ENCODE data around the gene DGLUCY. TPM values are rescaled to one million over a fixed set of nuclear protein-coding genes. Genes with fewer than 3 reads are reported as not detected.
"Not testable (repeated sequence)": the region's sequence is repeated elsewhere in the genome, so short reads cannot be mapped to it uniquely, and the experiment has no call there.

The DGLUCY gene
- total and polyA plus RNA-seq, 9 donors = 17.9 to 73.3 (median 39.3) TPM

- no peak overlapping the region for H3K4me3 ChIP-seq
- no peaks in the 10 kb centered on the region for H3K36me3 ChIP-seq
- intact Hi-C loops (cut with DNase I) = no loop called here
- no peaks in the 10 kb centered on the region for H3K27me3 ChIP-seq
- H3K9me3 ChIP-seq = no peaks in the 10 kb centered on the region
- 94 to 100% (median 100%) methylated on average over 1 of the region's 1 CpG for WGBS, 3 donors
- no peaks in the 10 kb centered on the region for H3K4me1 ChIP-seq (ENCODE audit: insufficient read depth)
- TF ChIP-seq EP300 (IDR thresholded peaks at IDR 0.05) (no peak), POLR2A (IDR thresholded peaks at IDR 0.05) (no peak)
- TF ChIP-seq, protein P1, sequence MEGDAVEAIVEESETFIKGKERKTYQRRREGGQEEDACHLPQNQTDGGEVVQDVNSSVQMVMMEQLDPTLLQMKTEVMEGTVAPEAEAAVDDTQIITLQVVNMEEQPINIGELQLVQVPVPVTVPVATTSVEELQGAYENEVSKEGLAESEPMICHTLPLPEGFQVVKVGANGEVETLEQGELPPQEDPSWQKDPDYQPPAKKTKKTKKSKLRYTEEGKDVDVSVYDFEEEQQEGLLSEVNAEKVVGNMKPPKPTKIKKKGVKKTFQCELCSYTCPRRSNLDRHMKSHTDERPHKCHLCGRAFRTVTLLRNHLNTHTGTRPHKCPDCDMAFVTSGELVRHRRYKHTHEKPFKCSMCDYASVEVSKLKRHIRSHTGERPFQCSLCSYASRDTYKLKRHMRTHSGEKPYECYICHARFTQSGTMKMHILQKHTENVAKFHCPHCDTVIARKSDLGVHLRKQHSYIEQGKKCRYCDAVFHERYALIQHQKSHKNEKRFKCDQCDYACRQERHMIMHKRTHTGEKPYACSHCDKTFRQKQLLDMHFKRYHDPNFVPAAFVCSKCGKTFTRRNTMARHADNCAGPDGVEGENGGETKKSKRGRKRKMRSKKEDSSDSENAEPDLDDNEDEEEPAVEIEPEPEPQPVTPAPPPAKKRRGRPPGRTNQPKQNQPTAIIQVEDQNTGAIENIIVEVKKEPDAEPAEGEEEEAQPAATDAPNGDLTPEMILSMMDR (IDR thresholded peaks at IDR 0.05) = no peak
- DNase-seq = no peak
- H3K27ac ChIP-seq = no peak overlapping the region
Observed at GRCh38 chr14:91221270-91221669, 107.4 kb downstream of the DGLUCY start.

- H3K9me3 ChIP-seq = no peaks in the 10 kb centered on the region
- no peaks in the 10 kb centered on the region for H3K27me3 ChIP-seq
- H3K36me3 ChIP-seq = no peaks in the 10 kb centered on the region
- H3K27ac ChIP-seq = no peak overlapping the region
- WGBS, 3 donors = 85 to 91% (median 86%) methylated on average over 1 of the region's 1 CpG
- intact Hi-C loops (cut with DNase I) = no loop called here
- TF ChIP-seq EP300 (IDR thresholded peaks at IDR 0.05) = no peak
- TF ChIP-seq, protein P1 (IDR thresholded peaks at IDR 0.05) = no peak
- no peak for TF ChIP-seq POLR2A (IDR thresholded peaks at IDR 0.05)
- no peak overlapping the region for H3K4me3 ChIP-seq
- no peaks in the 10 kb centered on the region for H3K4me1 ChIP-seq (ENCODE audit: insufficient read depth)
- no peak for DNase-seq
Observed at GRCh38 chr14:91223028-91223783, 109.3 kb downstream of the DGLUCY start.

- no peaks in the 10 kb centered on the region for H3K27me3 ChIP-seq
- TF ChIP-seq POLR2A (IDR thresholded peaks at IDR 0.05) (no peak), EP300 (IDR thresholded peaks at IDR 0.05) (no peak)
- TF ChIP-seq, protein P1 (IDR thresholded peaks at IDR 0.05) = no peak
- no peak overlapping the region for H3K4me3 ChIP-seq
- no peak overlapping the region for H3K27ac ChIP-seq
- no peaks in the 10 kb centered on the region for H3K9me3 ChIP-seq
- no peaks in the 10 kb centered on the region for H3K4me1 ChIP-seq (ENCODE audit: insufficient read depth)
- DNase-seq = no peak
- H3K36me3 ChIP-seq = no peaks in the 10 kb centered on the region
- intact Hi-C loops (cut with DNase I) = no loop called here
- WGBS, 3 donors = 91 to 93% (median 92%) methylated on average over 7 of the region's 7 CpGs
Observed at GRCh38 chr14:91225025-91225424, 111.2 kb downstream of the DGLUCY start.

DNA sequence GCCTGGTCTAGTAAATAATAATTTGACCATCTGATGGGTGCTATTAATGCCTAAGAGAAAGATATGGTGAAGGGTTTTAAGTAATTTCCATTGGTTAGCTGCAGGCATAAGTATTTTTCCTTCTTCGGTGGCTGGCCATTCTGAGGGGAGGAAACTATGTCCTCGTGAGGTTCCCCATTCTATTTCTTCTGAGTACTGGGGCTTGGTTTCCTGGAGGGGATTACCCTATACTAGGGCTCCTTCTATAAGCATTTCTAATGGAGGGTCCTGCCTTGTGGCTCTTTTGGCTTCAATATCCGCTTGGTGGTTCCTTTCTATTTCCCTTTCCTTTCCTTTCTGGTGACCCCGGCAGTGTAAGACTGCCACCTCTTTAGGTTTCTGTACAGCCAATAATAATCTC is 112.5 kb downstream of the DGLUCY start:
- DNase-seq; intact Hi-C loops (cut with DNase I); H3K27me3 ChIP-seq; H3K27ac ChIP-seq; H3K4me1 ChIP-seq (ENCODE audit: insufficient read depth); H3K4me3 ChIP-seq; H3K36me3 ChIP-seq; H3K9me3 ChIP-seq: not testable (repeated sequence)
- 94 to 98% (median 98%) methylated on average over 4 of the region's 4 CpGs for WGBS, 3 donors

DNA sequence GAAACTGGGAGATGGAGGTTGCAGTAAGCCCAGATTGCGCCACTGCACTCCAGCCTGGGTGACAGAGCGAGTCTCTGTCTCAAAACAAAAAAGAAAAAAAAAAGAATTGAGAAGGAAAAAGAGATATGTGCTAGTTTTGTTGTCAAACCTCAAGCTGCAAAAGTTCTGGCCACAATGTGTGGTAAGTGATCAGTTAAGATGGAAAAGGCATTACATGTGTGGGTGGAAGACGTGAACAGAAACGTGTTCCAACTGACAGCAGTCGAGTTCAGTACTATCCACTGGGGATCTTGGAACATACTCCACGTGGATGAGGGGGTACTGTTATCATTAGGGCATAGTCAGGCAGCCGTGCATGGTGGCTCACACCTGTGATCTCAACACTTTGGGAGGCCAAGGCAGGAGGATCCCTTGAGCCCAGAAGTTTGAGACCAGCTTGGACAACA is 113.3 kb downstream of the DGLUCY start:
- Histone ChIP-seq H3K36me3 (no peaks in the 10 kb centered on the region), H3K4me1 (ENCODE audit: insufficient read depth) (no peaks in the 10 kb centered on the region), H3K4me3 (no peak overlapping the region), H3K27me3 (no peaks in the 10 kb centered on the region), H3K9me3 (no peaks in the 10 kb centered on the region), H3K27ac (no peak overlapping the region)
- WGBS, 3 donors = 75 to 83% (median 82%) methylated on average over 7 of the region's 7 CpGs
- TF ChIP-seq POLR2A (IDR thresholded peaks at IDR 0.05) (no peak), EP300 (IDR thresholded peaks at IDR 0.05) (no peak)
- TF ChIP-seq, protein P1 (IDR thresholded peaks at IDR 0.05) = no peak
- intact Hi-C loops (cut with DNase I) = no loop called here
- no peak for DNase-seq

Data from ovary (tissue), 9 donors.